CD14-positive monocyte (primary cell): Measurements from ENCODE around the gene PRDM5. TPM values are rescaled to one million over a fixed set of nuclear protein-coding genes. Genes with fewer than 3 reads are reported as not detected.

Experiments used
- DNase-seq, 3 donors: peaks; one replicate each; pipeline ENCODE4 v3.0.0-alpha.2; 2011 to 2022
- H2AFZ ChIP-seq: 2 replicates; pipeline ENCODE4 v1.6.0; 2012; ENCODE audit warnings: mild to moderate bottlenecking, low read depth, low read length, inconsistent platforms; ENCODE audit not compliant: insufficient read depth, poor library complexity, severe bottlenecking
- H3K27ac ChIP-seq, 2 donors: 1 replicate in 1 of 2; 2 replicates in 1 of 2; pipeline ENCODE4 v1.5.1; 2012 to 2013; ENCODE audit warnings: low read length in 2 of 2, control low read depth in 1 of 2, inconsistent platforms in 1 of 2, low read depth in 1 of 2, mild to moderate bottlenecking in 1 of 2
- H3K27me3 ChIP-seq, 2 donors: one replicate each; pipeline versions ENCODE4 v1.6.0 to v1.6.1; 2011 to 2013; ENCODE audit warnings: low read length in 2 of 2; ENCODE audit not compliant: control insufficient read depth in 2 of 2, insufficient read depth in 2 of 2
- H3K36me3 ChIP-seq, 2 donors: replicated peaks in 1 of 2; 1 replicate in 1 of 2; 2 replicates in 1 of 2; pipeline versions ENCODE4 v1.5.1 to v1.6.1; 2012 to 2013; ENCODE audit warnings: low read length in 2 of 2, control low read depth in 1 of 2, inconsistent platforms in 1 of 2, mild to moderate bottlenecking in 1 of 2; ENCODE audit not compliant: insufficient read depth in 2 of 2, control insufficient read depth in 1 of 2
- H3K4me1 ChIP-seq, 2 donors: 1 replicate in 1 of 2; 2 replicates in 1 of 2; pipeline versions ENCODE4 v1.5.1 to v1.6.1; 2012 to 2013; ENCODE audit warnings: low read length in 2 of 2, control low read depth in 1 of 2, inconsistent platforms in 1 of 2, mild to moderate bottlenecking in 1 of 2, moderate library complexity in 1 of 2; ENCODE audit not compliant: insufficient read depth in 2 of 2, control insufficient read depth in 1 of 2
- H3K4me2 ChIP-seq: replicated peaks from 2 replicates; pipeline ENCODE3; 2012; ENCODE audit warnings: low read length, moderate library complexity, mild to moderate bottlenecking; ENCODE audit not compliant: poor library complexity, severe bottlenecking; ENCODE audit errors: extremely low read depth
- H3K4me3 ChIP-seq, 3 experiments: fragments of 200-600 bp in 1 of 3; sonication (generic) in 1 of 3; replicated peaks in 1 of 3; 1 replicate in 2 of 3; 2 replicates in 1 of 3; pipeline ENCODE4 v1.5.1; 2011 to 2013; ENCODE audit warnings: low read length in 3 of 3, mild to moderate bottlenecking in 3 of 3, control low read depth in 2 of 3, low read depth in 2 of 3, inconsistent platforms in 1 of 3, moderate library complexity in 1 of 3
- H3K79me2 ChIP-seq: 2 replicates; pipeline ENCODE4 v1.6.0; 2012; ENCODE audit warnings: mild to moderate bottlenecking, control low read depth, inconsistent platforms, low read length, moderate library complexity; ENCODE audit not compliant: insufficient read depth
- H3K9ac ChIP-seq: 2 replicates; pipeline ENCODE4 v1.6.0; 2017; ENCODE audit warnings: low read length, mild to moderate bottlenecking; ENCODE audit not compliant: insufficient read depth, poor library complexity, severe bottlenecking
- H3K9me3 ChIP-seq, 2 donors: replicated peaks in 1 of 2; 1 replicate in 1 of 2; 2 replicates in 1 of 2; pipeline versions ENCODE4 v1.5.1 to v1.6.1; 2012 to 2013; ENCODE audit warnings: low read length in 2 of 2, control low read depth in 1 of 2; ENCODE audit not compliant: control insufficient read depth in 1 of 2, insufficient read depth in 1 of 2
- H4K20me1 ChIP-seq: 2 replicates; pipeline ENCODE4 v1.6.0; 2012; ENCODE audit warnings: mild to moderate bottlenecking, low read length, control low read depth, moderate library complexity; ENCODE audit not compliant: insufficient read depth
- H3K27ac Mint-ChIP-seq, 7 donors: one replicate each; pipeline ENCODE4 v1.8.0; 2020; ENCODE audit warnings: mild to moderate bottlenecking in 7 of 7, mixed read lengths in 7 of 7, moderate library complexity in 6 of 7, inconsistent platforms in 2 of 7
- H3K27me3 Mint-ChIP-seq, 3 donors: one replicate each; pipeline ENCODE4 v1.8.0; 2021 to 2022; ENCODE audit warnings: low read depth in 3 of 3, mild to moderate bottlenecking in 3 of 3, mixed read lengths in 3 of 3, moderate library complexity in 3 of 3, inconsistent platforms in 1 of 3
- H3K36me3 Mint-ChIP-seq, 2 donors: one replicate each; pipeline ENCODE4 v1.8.0; 2020; ENCODE audit warnings: mixed read lengths in 2 of 2, inconsistent platforms in 1 of 2, mild to moderate bottlenecking in 1 of 2
- H3K4me1 Mint-ChIP-seq: one replicate; pipeline ENCODE4 v1.8.0; 2020; ENCODE audit warnings: mild to moderate bottlenecking, mixed read lengths
- H3K4me3 Mint-ChIP-seq, 2 donors: one replicate each; pipeline ENCODE4 v1.8.0; 2020; ENCODE audit warnings: mild to moderate bottlenecking in 2 of 2, mixed read lengths in 2 of 2, moderate library complexity in 1 of 2
- H3K9me3 Mint-ChIP-seq, 7 donors: one replicate each; pipeline ENCODE4 v1.8.0; 2020 to 2022; ENCODE audit warnings: mixed read lengths in 7 of 7, mild to moderate bottlenecking in 6 of 7, moderate library complexity in 6 of 7, inconsistent platforms in 2 of 7
- WGBS: methylation state at CpG from one replicate; pipeline ENCODE4 v1.1.5; 2013; ENCODE audit warnings: missing lambda C conversion rate; ENCODE audit not compliant: insufficient coverage; 5-methylcytosine and 5-hydroxymethylcytosine counted together
- intact Hi-C, 2 donors: fragments of 100-400 bp; cut with micrococcal nuclease; formaldehyde crosslinking; loops; one replicate each; pipeline versions ENCODE4 v1.15.0 to v1.15.1; 2023
- polyA plus RNA-seq, 3 donors: library from polyadenylated mRNA; depleted of rRNA in 1 of 3; unstranded in 2 of 3; stranded (reverse) in 1 of 3; fragments of 300-500 nt in 2 of 3; fragments of >200 nt in 1 of 3; fragmentation: Illumina TruSeq in 2 of 3; gene quantifications; 1 replicate in 2 of 3; 2 replicates in 1 of 3; pipeline ENCODE4 v1.2.3, GENCODE V29; 2012 to 2021
- TF ChIP-seq, protein P1 (sequence below): fragments of 200-600 bp; IDR thresholded peaks from one replicate; pipeline ENCODE4 v1.8.0; 2022; ENCODE audit warnings: antibody characterized with exemption, mild to moderate bottlenecking

The PRDM5 gene
- polyA plus RNA-seq, 3 donors, result 0.12 to 0.25 (median 0.17) TPM

DNA sequence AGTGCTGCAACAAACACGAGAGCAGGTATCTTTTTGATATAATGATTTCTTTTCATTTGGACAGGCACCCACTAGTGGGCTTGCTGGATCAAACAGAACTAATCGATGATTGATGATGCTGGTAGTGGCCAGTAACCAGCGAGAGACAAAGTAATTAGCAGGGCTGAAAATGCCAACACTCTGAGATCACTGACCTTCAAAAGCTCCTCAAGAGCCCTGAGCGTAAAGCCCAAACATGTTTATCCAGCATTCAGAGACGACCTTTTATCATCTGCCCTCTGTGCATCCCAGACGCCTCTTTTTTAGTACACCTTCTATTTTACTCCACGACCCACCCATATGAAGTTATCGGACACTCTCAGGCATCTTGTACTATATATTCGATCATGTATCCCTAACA lies 186.2 kb downstream of the PRDM5 start:
- Mint-ChIP-seq H3K4me1 (no peaks in the 10 kb centered on the region), H3K9me3 (peaks cover 0 to 8% (median 2%) of the 10 kb centered on the region in 7 donors), H3K27ac (no peak overlapping the region), H3K36me3 (no peaks in the 10 kb centered on the region), H3K27me3 (no peaks in the 10 kb centered on the region), H3K4me3 (no peak overlapping the region)
- Histone ChIP-seq H3K9me3 (no peaks in the 10 kb centered on the region), H3K4me1 (no peaks in the 10 kb centered on the region), H3K27ac (no peak overlapping the region), H2AFZ (no peak overlapping the region), H3K4me3 (no peak overlapping the region), H3K4me2 (no peak overlapping the region), H3K79me2 (no peaks in the 10 kb centered on the region), H4K20me1 (no peaks in the 10 kb centered on the region), H3K36me3 (no peaks in the 10 kb centered on the region), H3K9ac (no peak overlapping the region), H3K27me3 (no peaks in the 10 kb centered on the region)
- intact Hi-C loops, result no loop called here
- WGBS, result 95% methylated on average over 6 of the region's 9 CpGs
- TF ChIP-seq, protein P1, sequence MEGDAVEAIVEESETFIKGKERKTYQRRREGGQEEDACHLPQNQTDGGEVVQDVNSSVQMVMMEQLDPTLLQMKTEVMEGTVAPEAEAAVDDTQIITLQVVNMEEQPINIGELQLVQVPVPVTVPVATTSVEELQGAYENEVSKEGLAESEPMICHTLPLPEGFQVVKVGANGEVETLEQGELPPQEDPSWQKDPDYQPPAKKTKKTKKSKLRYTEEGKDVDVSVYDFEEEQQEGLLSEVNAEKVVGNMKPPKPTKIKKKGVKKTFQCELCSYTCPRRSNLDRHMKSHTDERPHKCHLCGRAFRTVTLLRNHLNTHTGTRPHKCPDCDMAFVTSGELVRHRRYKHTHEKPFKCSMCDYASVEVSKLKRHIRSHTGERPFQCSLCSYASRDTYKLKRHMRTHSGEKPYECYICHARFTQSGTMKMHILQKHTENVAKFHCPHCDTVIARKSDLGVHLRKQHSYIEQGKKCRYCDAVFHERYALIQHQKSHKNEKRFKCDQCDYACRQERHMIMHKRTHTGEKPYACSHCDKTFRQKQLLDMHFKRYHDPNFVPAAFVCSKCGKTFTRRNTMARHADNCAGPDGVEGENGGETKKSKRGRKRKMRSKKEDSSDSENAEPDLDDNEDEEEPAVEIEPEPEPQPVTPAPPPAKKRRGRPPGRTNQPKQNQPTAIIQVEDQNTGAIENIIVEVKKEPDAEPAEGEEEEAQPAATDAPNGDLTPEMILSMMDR, result no peak
- no peak for DNase-seq

GRCh38 chr4:120733968-120734367 lies 188.6 kb downstream of the PRDM5 start:
- Histone ChIP-seq H3K36me3 (no peaks in the 10 kb centered on the region), H3K27ac (no peak overlapping the region), H3K27me3 (no peaks in the 10 kb centered on the region), H3K79me2 (no peaks in the 10 kb centered on the region), H3K4me1 (no peaks in the 10 kb centered on the region), H3K9me3 (no peaks in the 10 kb centered on the region), H4K20me1 (no peaks in the 10 kb centered on the region), H2AFZ (no peak overlapping the region), H3K9ac (no peak overlapping the region), H3K4me2 (no peak overlapping the region), H3K4me3 (no peak overlapping the region)
- no CpG with 5 or more reads among the region's 4 CpGs for WGBS
- Mint-ChIP-seq H3K4me3 (no peak overlapping the region), H3K27ac (no peak overlapping the region), H3K36me3 (no peaks in the 10 kb centered on the region), H3K9me3 (no peaks in the 10 kb centered on the region), H3K4me1 (no peaks in the 10 kb centered on the region), H3K27me3 (no peaks in the 10 kb centered on the region)
- intact Hi-C loops, result no loop called here
- DNase-seq, result no peak
- TF ChIP-seq, protein P1, result no peak
